ENCODE measurements around the gene NOX5.
"Not testable (repeated sequence)": the region's sequence is repeated elsewhere in the genome, so short reads cannot be mapped to it uniquely, and the experiment has no call there.

DNA sequence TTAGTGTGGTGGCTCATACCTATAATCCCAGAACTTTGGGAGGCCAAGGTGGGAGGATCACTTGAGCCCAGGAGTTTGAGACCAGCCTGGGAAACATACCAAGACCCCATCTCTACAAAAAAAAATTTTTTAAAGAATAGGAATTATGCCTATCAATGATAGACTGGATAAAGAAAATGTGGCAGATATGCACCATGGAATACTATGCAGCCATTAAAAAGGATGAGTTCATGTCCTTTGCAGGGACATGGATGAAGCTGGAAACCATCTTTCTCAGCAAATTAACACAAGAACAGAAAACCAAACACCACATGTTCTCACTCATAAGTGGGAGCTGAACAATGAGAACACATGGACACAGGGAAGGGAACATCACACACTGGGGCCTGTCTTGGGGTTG, 54.8 kb downstream of the NOX5 start:
- TF ChIP-seq, protein P1, sequence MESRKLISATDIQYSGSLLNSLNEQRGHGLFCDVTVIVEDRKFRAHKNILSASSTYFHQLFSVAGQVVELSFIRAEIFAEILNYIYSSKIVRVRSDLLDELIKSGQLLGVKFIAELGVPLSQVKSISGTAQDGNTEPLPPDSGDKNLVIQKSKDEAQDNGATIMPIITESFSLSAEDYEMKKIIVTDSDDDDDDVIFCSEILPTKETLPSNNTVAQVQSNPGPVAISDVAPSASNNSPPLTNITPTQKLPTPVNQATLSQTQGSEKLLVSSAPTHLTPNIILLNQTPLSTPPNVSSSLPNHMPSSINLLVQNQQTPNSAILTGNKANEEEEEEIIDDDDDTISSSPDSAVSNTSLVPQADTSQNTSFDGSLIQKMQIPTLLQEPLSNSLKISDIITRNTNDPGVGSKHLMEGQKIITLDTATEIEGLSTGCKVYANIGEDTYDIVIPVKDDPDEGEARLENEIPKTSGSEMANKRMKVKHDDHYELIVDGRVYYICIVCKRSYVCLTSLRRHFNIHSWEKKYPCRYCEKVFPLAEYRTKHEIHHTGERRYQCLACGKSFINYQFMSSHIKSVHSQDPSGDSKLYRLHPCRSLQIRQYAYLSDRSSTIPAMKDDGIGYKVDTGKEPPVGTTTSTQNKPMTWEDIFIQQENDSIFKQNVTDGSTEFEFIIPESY (IDR thresholded peaks at IDR 0.05; ENCODE audit: extremely low read depth, insufficient replicate concordance, low read length): not testable (repeated sequence)
- TF ChIP-seq, protein P2, sequence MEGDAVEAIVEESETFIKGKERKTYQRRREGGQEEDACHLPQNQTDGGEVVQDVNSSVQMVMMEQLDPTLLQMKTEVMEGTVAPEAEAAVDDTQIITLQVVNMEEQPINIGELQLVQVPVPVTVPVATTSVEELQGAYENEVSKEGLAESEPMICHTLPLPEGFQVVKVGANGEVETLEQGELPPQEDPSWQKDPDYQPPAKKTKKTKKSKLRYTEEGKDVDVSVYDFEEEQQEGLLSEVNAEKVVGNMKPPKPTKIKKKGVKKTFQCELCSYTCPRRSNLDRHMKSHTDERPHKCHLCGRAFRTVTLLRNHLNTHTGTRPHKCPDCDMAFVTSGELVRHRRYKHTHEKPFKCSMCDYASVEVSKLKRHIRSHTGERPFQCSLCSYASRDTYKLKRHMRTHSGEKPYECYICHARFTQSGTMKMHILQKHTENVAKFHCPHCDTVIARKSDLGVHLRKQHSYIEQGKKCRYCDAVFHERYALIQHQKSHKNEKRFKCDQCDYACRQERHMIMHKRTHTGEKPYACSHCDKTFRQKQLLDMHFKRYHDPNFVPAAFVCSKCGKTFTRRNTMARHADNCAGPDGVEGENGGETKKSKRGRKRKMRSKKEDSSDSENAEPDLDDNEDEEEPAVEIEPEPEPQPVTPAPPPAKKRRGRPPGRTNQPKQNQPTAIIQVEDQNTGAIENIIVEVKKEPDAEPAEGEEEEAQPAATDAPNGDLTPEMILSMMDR (IDR thresholded peaks at IDR 0.05 in 2 of 3, conservative IDR thresholded peaks at IDR 0.05 in 1 of 3; ENCODE audit: borderline replicate concordance in 1 of 3, insufficient read depth in 1 of 3, low read depth in 2 of 3, low read length in 2 of 3): not testable (repeated sequence)
- TF ChIP-seq, protein P3, sequence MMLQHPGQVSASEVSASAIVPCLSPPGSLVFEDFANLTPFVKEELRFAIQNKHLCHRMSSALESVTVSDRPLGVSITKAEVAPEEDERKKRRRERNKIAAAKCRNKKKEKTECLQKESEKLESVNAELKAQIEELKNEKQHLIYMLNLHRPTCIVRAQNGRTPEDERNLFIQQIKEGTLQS (IDR thresholded peaks at IDR 0.05): not testable (repeated sequence)
- not testable (repeated sequence) for TF ChIP-seq EGR1 (IDR thresholded peaks at IDR 0.05; ENCODE audit: low read depth); ZNF274 (IDR thresholded peaks at IDR 0.05; ENCODE audit: low read depth, low read length); CEBPB (IDR thresholded peaks at IDR 0.05; ENCODE audit: low read depth); EZH2 (IDR thresholded peaks at IDR 0.05); POLR2A (IDR thresholded peaks at IDR 0.05; ENCODE audit: borderline replicate concordance, extremely low read depth, insufficient read depth, insufficient read length); SRF (IDR thresholded peaks at IDR 0.05; ENCODE audit: low read depth); SP1 (IDR thresholded peaks at IDR 0.05; ENCODE audit: low read depth)
- TF ChIP-seq, protein P4, sequence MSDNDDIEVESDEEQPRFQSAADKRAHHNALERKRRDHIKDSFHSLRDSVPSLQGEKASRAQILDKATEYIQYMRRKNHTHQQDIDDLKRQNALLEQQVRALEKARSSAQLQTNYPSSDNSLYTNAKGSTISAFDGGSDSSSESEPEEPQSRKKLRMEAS (IDR thresholded peaks at IDR 0.05): not testable (repeated sequence)
- TF ChIP-seq, protein P5, sequence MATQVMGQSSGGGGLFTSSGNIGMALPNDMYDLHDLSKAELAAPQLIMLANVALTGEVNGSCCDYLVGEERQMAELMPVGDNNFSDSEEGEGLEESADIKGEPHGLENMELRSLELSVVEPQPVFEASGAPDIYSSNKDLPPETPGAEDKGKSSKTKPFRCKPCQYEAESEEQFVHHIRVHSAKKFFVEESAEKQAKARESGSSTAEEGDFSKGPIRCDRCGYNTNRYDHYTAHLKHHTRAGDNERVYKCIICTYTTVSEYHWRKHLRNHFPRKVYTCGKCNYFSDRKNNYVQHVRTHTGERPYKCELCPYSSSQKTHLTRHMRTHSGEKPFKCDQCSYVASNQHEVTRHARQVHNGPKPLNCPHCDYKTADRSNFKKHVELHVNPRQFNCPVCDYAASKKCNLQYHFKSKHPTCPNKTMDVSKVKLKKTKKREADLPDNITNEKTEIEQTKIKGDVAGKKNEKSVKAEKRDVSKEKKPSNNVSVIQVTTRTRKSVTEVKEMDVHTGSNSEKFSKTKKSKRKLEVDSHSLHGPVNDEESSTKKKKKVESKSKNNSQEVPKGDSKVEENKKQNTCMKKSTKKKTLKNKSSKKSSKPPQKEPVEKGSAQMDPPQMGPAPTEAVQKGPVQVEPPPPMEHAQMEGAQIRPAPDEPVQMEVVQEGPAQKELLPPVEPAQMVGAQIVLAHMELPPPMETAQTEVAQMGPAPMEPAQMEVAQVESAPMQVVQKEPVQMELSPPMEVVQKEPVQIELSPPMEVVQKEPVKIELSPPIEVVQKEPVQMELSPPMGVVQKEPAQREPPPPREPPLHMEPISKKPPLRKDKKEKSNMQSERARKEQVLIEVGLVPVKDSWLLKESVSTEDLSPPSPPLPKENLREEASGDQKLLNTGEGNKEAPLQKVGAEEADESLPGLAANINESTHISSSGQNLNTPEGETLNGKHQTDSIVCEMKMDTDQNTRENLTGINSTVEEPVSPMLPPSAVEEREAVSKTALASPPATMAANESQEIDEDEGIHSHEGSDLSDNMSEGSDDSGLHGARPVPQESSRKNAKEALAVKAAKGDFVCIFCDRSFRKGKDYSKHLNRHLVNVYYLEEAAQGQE (IDR thresholded peaks at IDR 0.05; ENCODE audit: low read depth): not testable (repeated sequence)
